Measurements from ENCODE around the gene GGA1. TPM values are rescaled to one million over a fixed set of nuclear protein-coding genes. Genes with fewer than 3 reads are reported as not detected.

The GGA1 gene
- total RNA-seq, 2 donors from 2014 or later = 69.3 to 79.8 TPM

GRCh38 chr22:37658133-37659065 lies 49.8 kb downstream of the GGA1 start, which contains the start of gene PDXP:
PDXP (plus strand) TSS chr22:37658723; CDS start chr22:37658783, 60 bp downstream.
- ATAC-seq (replicated peaks) = peak; percentile 97
- Mint-ChIP-seq H3K27me3 (no peaks in the 10 kb centered on the region), H3K4me1 (peaks cover 31% of the 10 kb centered on the region), H3K27ac (peak within 1 kb of the TSS; percentile 92), H3K9me3 (no peaks in the 10 kb centered on the region), H3K4me3 (peak within 1 kb of the TSS; percentile 93), H3K36me3 (ENCODE audit: low read depth) (peaks cover 55% of the 10 kb centered on the region)

- Mint-ChIP-seq H3K36me3 (ENCODE audit: low read depth) (peaks cover 46% of the 10 kb centered on the region), H3K27ac (peak overlapping the region; percentile 82), H3K4me1 (peaks cover 31% of the 10 kb centered on the region), H3K9me3 (no peaks in the 10 kb centered on the region), H3K27me3 (no peaks in the 10 kb centered on the region), H3K4me3 (peak overlapping the region; percentile 93)
- ATAC-seq (replicated peaks) = peak; percentile 1
Observed at GRCh38 chr22:37659066-37659896, 50.6 kb downstream of the GGA1 start.

GRCh38 chr22:37659897-37660708 lies 51.5 kb downstream of the GGA1 start:
- no peak for ATAC-seq (replicated peaks)
- H3K36me3 Mint-ChIP-seq (ENCODE audit: low read depth) = peaks cover 42% of the 10 kb centered on the region
- no peaks in the 10 kb centered on the region for H3K27me3 Mint-ChIP-seq
- peak overlapping the region; percentile 93 for H3K4me3 Mint-ChIP-seq
- H3K27ac Mint-ChIP-seq = peak overlapping the region; percentile 82
- H3K4me1 Mint-ChIP-seq = peaks cover 31% of the 10 kb centered on the region
- no peaks in the 10 kb centered on the region for H3K9me3 Mint-ChIP-seq

- no peak for ATAC-seq (replicated peaks)
- Mint-ChIP-seq H3K27ac (peak overlapping the region; percentile 82), H3K36me3 (ENCODE audit: low read depth) (peaks cover 47% of the 10 kb centered on the region), H3K4me1 (peaks cover 31% of the 10 kb centered on the region), H3K9me3 (no peaks in the 10 kb centered on the region), H3K27me3 (no peaks in the 10 kb centered on the region), H3K4me3 (peak overlapping the region; percentile 93)
Observed at GRCh38 chr22:37660709-37661045, 52.0 kb downstream of the GGA1 start.

- Mint-ChIP-seq H3K27me3 (no peaks in the 10 kb centered on the region), H3K4me1 (peaks cover 28% of the 10 kb centered on the region), H3K27ac (peak overlapping the region; percentile 14)
Observed at GRCh38 chr22:37661160-37661924, 52.7 kb downstream of the GGA1 start.

GRCh38 chr22:37662039-37662438 lies 53.4 kb downstream of the GGA1 start:
- peaks cover 26% of the 10 kb centered on the region for H3K4me1 Mint-ChIP-seq
- ATAC-seq (replicated peaks) = no peak
- no peak overlapping the region for H3K4me3 Mint-ChIP-seq
- H3K27me3 Mint-ChIP-seq = no peaks in the 10 kb centered on the region
- H3K9me3 Mint-ChIP-seq = no peaks in the 10 kb centered on the region
- H3K36me3 Mint-ChIP-seq (ENCODE audit: low read depth) = peaks cover 52% of the 10 kb centered on the region
- H3K27ac Mint-ChIP-seq = no peak overlapping the region

More at GRCh38 chr22:37661160-37661924, 52.7 kb downstream of the GGA1 start:
- H3K9me3 Mint-ChIP-seq = no peaks in the 10 kb centered on the region
- H3K36me3 Mint-ChIP-seq (ENCODE audit: low read depth) = peaks cover 47% of the 10 kb centered on the region
- no peak for ATAC-seq (replicated peaks)
- peak overlapping the region; percentile 93 for H3K4me3 Mint-ChIP-seq

GRCh38 chr22:37663521-37664140 lies 55.0 kb downstream of the GGA1 start:
- Mint-ChIP-seq H3K9me3 (no peaks in the 10 kb centered on the region), H3K36me3 (ENCODE audit: low read depth) (peaks cover 46% of the 10 kb centered on the region), H3K4me1 (peaks cover 18% of the 10 kb centered on the region), H3K27me3 (no peaks in the 10 kb centered on the region), H3K4me3 (no peak overlapping the region), H3K27ac (no peak overlapping the region)
- ATAC-seq (replicated peaks) = no peak

- H3K27ac Mint-ChIP-seq = no peak overlapping the region
- peaks cover 18% of the 10 kb centered on the region for H3K4me1 Mint-ChIP-seq
Observed at GRCh38 chr22:37664249-37665101, 55.8 kb downstream of the GGA1 start.

GRCh38 chr22:37665487-37665886 lies 56.9 kb downstream of the GGA1 start:
- Mint-ChIP-seq H3K27ac (no peak overlapping the region), H3K4me3 (no peak overlapping the region), H3K4me1 (peaks cover 9% of the 10 kb centered on the region), H3K27me3 (no peaks in the 10 kb centered on the region), H3K9me3 (no peaks in the 10 kb centered on the region), H3K36me3 (ENCODE audit: low read depth) (peaks cover 32% of the 10 kb centered on the region)
- ATAC-seq (replicated peaks) = no peak

More at GRCh38 chr22:37664249-37665101, 55.8 kb downstream of the GGA1 start:
- Mint-ChIP-seq H3K9me3 (no peaks in the 10 kb centered on the region), H3K36me3 (ENCODE audit: low read depth) (peaks cover 42% of the 10 kb centered on the region), H3K4me3 (no peak overlapping the region), H3K27me3 (no peaks in the 10 kb centered on the region)
- no peak for ATAC-seq (replicated peaks)

GRCh38 chr22:37669586-37669985 lies 61.0 kb downstream of the GGA1 start:
- H3K27me3 Mint-ChIP-seq = no peaks in the 10 kb centered on the region
- peaks cover 22% of the 10 kb centered on the region for H3K36me3 Mint-ChIP-seq (ENCODE audit: low read depth)
- peak; percentile 77 for ATAC-seq (replicated peaks)
- peak overlapping the region; percentile 23 for H3K4me3 Mint-ChIP-seq
- peak overlapping the region; percentile 48 for H3K27ac Mint-ChIP-seq
- peaks cover 4% of the 10 kb centered on the region for H3K4me1 Mint-ChIP-seq
- no peaks in the 10 kb centered on the region for H3K9me3 Mint-ChIP-seq

- peaks cover 9% of the 10 kb centered on the region for H3K4me1 Mint-ChIP-seq
- peak overlapping the region; percentile 93 for H3K4me3 Mint-ChIP-seq
- H3K9me3 Mint-ChIP-seq = no peaks in the 10 kb centered on the region
Observed at GRCh38 chr22:37672206-37672919, 63.7 kb downstream of the GGA1 start.

GRCh38 chr22:37672920-37673455 lies 64.4 kb downstream of the GGA1 start:
- Mint-ChIP-seq H3K4me1 (peaks cover 9% of the 10 kb centered on the region), H3K36me3 (ENCODE audit: low read depth) (peaks cover 28% of the 10 kb centered on the region), H3K27ac (no peak overlapping the region), H3K4me3 (peak overlapping the region; percentile 93), H3K9me3 (no peaks in the 10 kb centered on the region), H3K27me3 (no peaks in the 10 kb centered on the region)
- ATAC-seq (replicated peaks) = no peak

More at GRCh38 chr22:37672206-37672919, 63.7 kb downstream of the GGA1 start:
- H3K27me3 Mint-ChIP-seq = no peaks in the 10 kb centered on the region
- ATAC-seq (replicated peaks) = no peak
- H3K27ac Mint-ChIP-seq = peak overlapping the region; percentile 52
- peaks cover 22% of the 10 kb centered on the region for H3K36me3 Mint-ChIP-seq (ENCODE audit: low read depth)

Measured in activated T-helper 17 cell treated with anti-CD3 and anti-CD28 coated beads, Interleukin-2, amount 50 U/mL, for 72 hours (primary cell).